Endodermal cell (in vitro differentiated cells): ENCODE measurements around the gene CLDND2. TPM values are rescaled to one million over a fixed set of nuclear protein-coding genes. Genes with fewer than 3 reads are reported as not detected.

ENCODE experiments used
- DNase-seq: peaks from one replicate; pipeline ENCODE4 v3.0.0-alpha.2; 2017
- H3K27ac ChIP-seq: 2 replicates; pipeline ENCODE4 v1.5.1; 2013; ENCODE audit warnings: mild to moderate bottlenecking, low read depth, low read length, moderate library complexity
- H3K27me3 ChIP-seq: 2 replicates; pipeline ENCODE4 v1.6.1; 2013; ENCODE audit warnings: mild to moderate bottlenecking, low read length, moderate library complexity; ENCODE audit not compliant: insufficient read depth, control insufficient read depth, poor library complexity, severe bottlenecking
- H3K36me3 ChIP-seq: 2 replicates; pipeline ENCODE4 v1.7.0; 2013; ENCODE audit warnings: mild to moderate bottlenecking, low read length, moderate library complexity; ENCODE audit not compliant: control insufficient read depth, insufficient read depth
- H3K4me1 ChIP-seq: one replicate; pipeline ENCODE4 v1.7.0; 2013; ENCODE audit warnings: low read length; ENCODE audit not compliant: control insufficient read depth, insufficient read depth
- H3K4me3 ChIP-seq: 2 replicates; pipeline ENCODE4 v1.5.1; 2013; ENCODE audit warnings: mild to moderate bottlenecking, low read length, moderate library complexity
- H3K9ac ChIP-seq: 2 replicates; pipeline ENCODE4 v1.6.1; 2013; ENCODE audit warnings: mild to moderate bottlenecking, low read length, moderate library complexity; ENCODE audit not compliant: poor library complexity, severe bottlenecking; ENCODE audit errors: extremely low read depth
- H3K9me3 ChIP-seq: 2 replicates; pipeline ENCODE4 v1.6.1; 2013; ENCODE audit warnings: mild to moderate bottlenecking, low read length, moderate library complexity; ENCODE audit not compliant: control insufficient read depth
- H3K27ac Mint-ChIP-seq: 2 replicates; pipeline ENCODE4 v1.8.0; 2020; ENCODE audit warnings: mixed read lengths
- H3K27me3 Mint-ChIP-seq: 2 replicates; pipeline ENCODE4 v1.8.0; 2021; ENCODE audit warnings: mild to moderate bottlenecking, mixed read lengths; ENCODE audit not compliant: insufficient read depth
- H3K36me3 Mint-ChIP-seq: 2 replicates; pipeline ENCODE4 v1.8.0; 2020; ENCODE audit warnings: low read depth, mixed read lengths
- H3K4me1 Mint-ChIP-seq: 2 replicates; pipeline ENCODE4 v1.8.0; 2020; ENCODE audit warnings: mixed read lengths
- H3K4me3 Mint-ChIP-seq: 2 replicates; pipeline ENCODE4 v1.8.0; 2020; ENCODE audit warnings: mild to moderate bottlenecking, moderate library complexity, mixed read lengths
- H3K9me3 Mint-ChIP-seq: 2 replicates; pipeline ENCODE4 v1.8.0; 2020; ENCODE audit warnings: mild to moderate bottlenecking, mixed read lengths
- WGBS, 2 experiments: methylation state at CpG; one replicate each; pipeline versions ENCODE4 v1.1.5 to v1.1.7; 2013; ENCODE audit warnings: missing lambda C conversion rate in 2 of 2, mixed read lengths in 1 of 2; ENCODE audit not compliant: insufficient coverage in 1 of 2, insufficient read length in 1 of 2; 5-methylcytosine and 5-hydroxymethylcytosine counted together
- total RNA-seq, 2 donors: library from RNA; stranded (reverse); fragmentation: NEBNext Ultra II Directional in 1 of 2; extraction: Animal tissue kit (Norgen Biotek cat#: 25700) in 1 of 2; gene quantifications; 2 replicates in 1 of 2; 3 replicates in 1 of 2; pipeline ENCODE4 v1.2.1, GENCODE V29; 2021
- TF ChIP-seq, protein P1 (sequence below): fragments of 200-600 bp; sonication (generic); conservative IDR thresholded peaks from 2 replicates; pipeline ENCODE4 v1.5.0; 2021; ENCODE audit warnings: antibody characterized with exemption, mild to moderate bottlenecking

Gene CLDND2
- total RNA-seq, 2 donors from 2014 or later: 1.3 to 2.5 TPM

DNA sequence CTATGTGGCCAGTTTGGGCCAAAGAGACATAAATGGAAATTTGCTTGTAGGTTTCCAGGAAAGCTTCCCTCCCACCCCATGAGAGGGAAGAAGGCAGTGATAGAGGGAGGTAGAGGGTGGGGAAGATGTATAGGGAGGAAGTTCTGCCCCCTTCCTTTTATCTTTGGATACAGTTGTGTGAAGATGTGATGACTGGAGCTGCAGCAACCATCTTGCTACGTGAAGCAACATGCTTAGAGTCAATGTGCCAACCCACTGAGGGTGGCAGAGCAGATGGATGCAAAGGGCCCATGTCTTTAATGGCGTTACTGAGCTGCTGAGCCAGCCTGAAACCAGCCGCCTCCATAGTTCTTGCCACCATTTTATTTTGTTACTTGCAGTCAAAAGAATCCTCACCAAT lies 37.6 kb downstream of the CLDND2 start:
- H3K9me3 Mint-ChIP-seq: peaks cover 3% of the 10 kb centered on the region
- H3K9ac ChIP-seq: no peak overlapping the region
- TF ChIP-seq, protein P1, sequence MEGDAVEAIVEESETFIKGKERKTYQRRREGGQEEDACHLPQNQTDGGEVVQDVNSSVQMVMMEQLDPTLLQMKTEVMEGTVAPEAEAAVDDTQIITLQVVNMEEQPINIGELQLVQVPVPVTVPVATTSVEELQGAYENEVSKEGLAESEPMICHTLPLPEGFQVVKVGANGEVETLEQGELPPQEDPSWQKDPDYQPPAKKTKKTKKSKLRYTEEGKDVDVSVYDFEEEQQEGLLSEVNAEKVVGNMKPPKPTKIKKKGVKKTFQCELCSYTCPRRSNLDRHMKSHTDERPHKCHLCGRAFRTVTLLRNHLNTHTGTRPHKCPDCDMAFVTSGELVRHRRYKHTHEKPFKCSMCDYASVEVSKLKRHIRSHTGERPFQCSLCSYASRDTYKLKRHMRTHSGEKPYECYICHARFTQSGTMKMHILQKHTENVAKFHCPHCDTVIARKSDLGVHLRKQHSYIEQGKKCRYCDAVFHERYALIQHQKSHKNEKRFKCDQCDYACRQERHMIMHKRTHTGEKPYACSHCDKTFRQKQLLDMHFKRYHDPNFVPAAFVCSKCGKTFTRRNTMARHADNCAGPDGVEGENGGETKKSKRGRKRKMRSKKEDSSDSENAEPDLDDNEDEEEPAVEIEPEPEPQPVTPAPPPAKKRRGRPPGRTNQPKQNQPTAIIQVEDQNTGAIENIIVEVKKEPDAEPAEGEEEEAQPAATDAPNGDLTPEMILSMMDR: no peak
- DNase-seq: no peak
- H3K4me3 ChIP-seq: no peak overlapping the region
- no peak overlapping the region for H3K27ac ChIP-seq
- H3K27me3 Mint-ChIP-seq: no peaks in the 10 kb centered on the region
- 78 to 81% methylated on average over 3 of the region's 3 CpGs for WGBS, 2 experiments
- no peaks in the 10 kb centered on the region for H3K27me3 ChIP-seq
- no peak overlapping the region for H3K4me3 Mint-ChIP-seq
- no peaks in the 10 kb centered on the region for H3K4me1 ChIP-seq
- peaks cover 52% of the 10 kb centered on the region for H3K36me3 Mint-ChIP-seq
- no peak overlapping the region for H3K27ac Mint-ChIP-seq
- peaks cover 21% of the 10 kb centered on the region for H3K36me3 ChIP-seq
- H3K9me3 ChIP-seq: no peaks in the 10 kb centered on the region
- peaks cover 2% of the 10 kb centered on the region for H3K4me1 Mint-ChIP-seq

DNA sequence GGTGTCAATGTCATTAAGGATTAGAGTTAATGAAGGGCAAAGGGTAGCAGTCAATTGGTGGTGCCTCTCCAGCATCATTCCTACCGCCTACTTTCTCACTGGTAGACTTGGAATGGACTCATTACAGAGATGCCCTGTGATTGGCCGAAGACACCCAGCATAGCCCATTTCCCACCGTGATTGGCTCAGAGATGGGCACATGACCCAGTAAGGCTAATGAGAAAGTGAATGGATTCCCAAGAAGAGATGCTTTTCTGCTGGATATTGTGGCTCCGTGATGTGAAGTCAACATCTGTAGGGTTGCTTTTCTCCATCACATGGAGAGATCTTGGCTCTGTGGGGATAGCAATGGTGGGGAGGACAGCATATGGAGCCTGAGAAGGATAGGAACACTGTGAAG lies 38.4 kb downstream of the CLDND2 start:
- H3K27me3 Mint-ChIP-seq: no peaks in the 10 kb centered on the region
- no peak overlapping the region for H3K27ac Mint-ChIP-seq
- H3K4me3 ChIP-seq: no peak overlapping the region
- TF ChIP-seq, protein P1: no peak
- H3K4me3 Mint-ChIP-seq: no peak overlapping the region
- no peak overlapping the region for H3K9ac ChIP-seq
- peaks cover 3% of the 10 kb centered on the region for H3K9me3 Mint-ChIP-seq
- H3K27ac ChIP-seq: no peak overlapping the region
- peaks cover 60% of the 10 kb centered on the region for H3K36me3 Mint-ChIP-seq
- H3K4me1 ChIP-seq: no peaks in the 10 kb centered on the region
- no peaks in the 10 kb centered on the region for H3K27me3 ChIP-seq
- H3K9me3 ChIP-seq: no peaks in the 10 kb centered on the region
- peaks cover 2% of the 10 kb centered on the region for H3K4me1 Mint-ChIP-seq
- H3K36me3 ChIP-seq: peaks cover 21% of the 10 kb centered on the region
- peak; percentile 45 for DNase-seq
- 94 to 100% methylated on average over 3 to 4 of the region's 4 CpGs for WGBS, 2 experiments

DNA sequence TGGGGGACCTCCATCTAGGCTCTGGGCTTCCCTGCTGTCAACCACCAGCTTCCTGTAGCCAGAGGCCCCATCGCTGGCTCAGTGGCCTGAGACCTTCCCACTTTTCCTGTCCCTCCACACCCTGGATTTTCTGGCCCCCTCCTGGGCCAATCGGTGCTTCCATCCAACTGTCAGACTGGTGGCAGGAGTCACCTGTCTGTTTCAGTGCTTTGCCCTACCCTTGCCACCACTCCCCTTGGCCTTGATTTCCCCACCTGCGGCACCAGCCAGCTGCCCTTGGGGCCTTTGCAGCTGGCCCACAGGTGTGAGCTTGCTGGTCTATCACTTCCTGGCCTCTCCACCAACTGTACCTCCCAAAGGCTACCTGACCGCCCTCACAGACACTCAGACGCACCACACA lies 39.4 kb downstream of the CLDND2 start:
- DNase-seq: peak; percentile 42
- no peak overlapping the region for H3K9ac ChIP-seq
- no peak overlapping the region for H3K27ac ChIP-seq
- no peaks in the 10 kb centered on the region for H3K9me3 ChIP-seq
- TF ChIP-seq, protein P1: no peak
- H3K27me3 ChIP-seq: no peaks in the 10 kb centered on the region
- H3K4me3 ChIP-seq: no peak overlapping the region
- Mint-ChIP-seq H3K36me3 (peaks cover 52% of the 10 kb centered on the region), H3K27me3 (no peaks in the 10 kb centered on the region), H3K4me3 (no peak overlapping the region), H3K4me1 (peaks cover 2% of the 10 kb centered on the region), H3K27ac (no peak overlapping the region), H3K9me3 (peaks cover 3% of the 10 kb centered on the region)
- 93 to 100% methylated on average over 1 to 5 of the region's 5 CpGs for WGBS, 2 experiments
- peaks cover 21% of the 10 kb centered on the region for H3K36me3 ChIP-seq
- no peaks in the 10 kb centered on the region for H3K4me1 ChIP-seq
